ENCODE results near the gene RAB40C.

DNA sequence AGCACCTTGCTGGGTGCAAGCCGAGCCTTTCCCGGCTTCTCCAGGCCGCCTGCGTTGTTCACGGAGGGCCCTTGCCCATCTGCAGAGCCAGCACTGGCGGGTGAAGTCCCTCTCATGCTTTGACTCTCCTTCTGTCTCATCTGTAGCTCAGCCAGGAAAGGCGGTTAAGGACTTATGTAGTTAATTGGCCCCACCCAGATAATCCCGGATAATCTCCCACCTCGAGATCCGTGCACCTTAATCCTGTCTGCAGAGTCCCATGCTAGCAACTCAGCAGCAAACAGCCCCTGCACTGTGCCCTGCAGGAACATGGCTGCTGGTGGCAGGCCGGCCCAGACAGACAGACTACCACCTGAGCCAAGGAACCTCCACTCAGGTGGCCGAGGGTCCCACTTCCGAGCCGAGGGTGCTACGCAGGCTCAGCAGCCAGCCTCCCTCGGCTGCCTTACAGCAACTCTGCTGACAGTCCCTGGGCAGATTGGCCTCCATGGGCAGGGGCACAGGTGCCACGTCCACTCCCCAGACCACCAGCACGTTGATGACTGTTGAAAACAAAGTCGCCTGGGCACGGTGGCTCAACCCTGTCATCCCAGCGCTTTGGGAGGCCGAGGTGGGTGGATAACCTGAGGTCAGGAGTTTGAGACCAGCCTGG lies 16.9 kb downstream of the RAB40C start:
- no peak for TF ChIP-seq NR2C2 (CRISPR knock-in tag; IDR thresholded peaks at IDR 0.05)
- TF ChIP-seq, protein P1, sequence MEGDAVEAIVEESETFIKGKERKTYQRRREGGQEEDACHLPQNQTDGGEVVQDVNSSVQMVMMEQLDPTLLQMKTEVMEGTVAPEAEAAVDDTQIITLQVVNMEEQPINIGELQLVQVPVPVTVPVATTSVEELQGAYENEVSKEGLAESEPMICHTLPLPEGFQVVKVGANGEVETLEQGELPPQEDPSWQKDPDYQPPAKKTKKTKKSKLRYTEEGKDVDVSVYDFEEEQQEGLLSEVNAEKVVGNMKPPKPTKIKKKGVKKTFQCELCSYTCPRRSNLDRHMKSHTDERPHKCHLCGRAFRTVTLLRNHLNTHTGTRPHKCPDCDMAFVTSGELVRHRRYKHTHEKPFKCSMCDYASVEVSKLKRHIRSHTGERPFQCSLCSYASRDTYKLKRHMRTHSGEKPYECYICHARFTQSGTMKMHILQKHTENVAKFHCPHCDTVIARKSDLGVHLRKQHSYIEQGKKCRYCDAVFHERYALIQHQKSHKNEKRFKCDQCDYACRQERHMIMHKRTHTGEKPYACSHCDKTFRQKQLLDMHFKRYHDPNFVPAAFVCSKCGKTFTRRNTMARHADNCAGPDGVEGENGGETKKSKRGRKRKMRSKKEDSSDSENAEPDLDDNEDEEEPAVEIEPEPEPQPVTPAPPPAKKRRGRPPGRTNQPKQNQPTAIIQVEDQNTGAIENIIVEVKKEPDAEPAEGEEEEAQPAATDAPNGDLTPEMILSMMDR (IDR thresholded peaks at IDR 0.05): no peak
- TF ChIP-seq, protein P2, sequence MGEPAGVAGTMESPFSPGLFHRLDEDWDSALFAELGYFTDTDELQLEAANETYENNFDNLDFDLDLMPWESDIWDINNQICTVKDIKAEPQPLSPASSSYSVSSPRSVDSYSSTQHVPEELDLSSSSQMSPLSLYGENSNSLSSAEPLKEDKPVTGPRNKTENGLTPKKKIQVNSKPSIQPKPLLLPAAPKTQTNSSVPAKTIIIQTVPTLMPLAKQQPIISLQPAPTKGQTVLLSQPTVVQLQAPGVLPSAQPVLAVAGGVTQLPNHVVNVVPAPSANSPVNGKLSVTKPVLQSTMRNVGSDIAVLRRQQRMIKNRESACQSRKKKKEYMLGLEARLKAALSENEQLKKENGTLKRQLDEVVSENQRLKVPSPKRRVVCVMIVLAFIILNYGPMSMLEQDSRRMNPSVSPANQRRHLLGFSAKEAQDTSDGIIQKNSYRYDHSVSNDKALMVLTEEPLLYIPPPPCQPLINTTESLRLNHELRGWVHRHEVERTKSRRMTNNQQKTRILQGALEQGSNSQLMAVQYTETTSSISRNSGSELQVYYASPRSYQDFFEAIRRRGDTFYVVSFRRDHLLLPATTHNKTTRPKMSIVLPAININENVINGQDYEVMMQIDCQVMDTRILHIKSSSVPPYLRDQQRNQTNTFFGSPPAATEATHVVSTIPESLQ (CRISPR knock-in tag; IDR thresholded peaks at IDR 0.05): no peak
- TF ChIP-seq, protein P3, sequence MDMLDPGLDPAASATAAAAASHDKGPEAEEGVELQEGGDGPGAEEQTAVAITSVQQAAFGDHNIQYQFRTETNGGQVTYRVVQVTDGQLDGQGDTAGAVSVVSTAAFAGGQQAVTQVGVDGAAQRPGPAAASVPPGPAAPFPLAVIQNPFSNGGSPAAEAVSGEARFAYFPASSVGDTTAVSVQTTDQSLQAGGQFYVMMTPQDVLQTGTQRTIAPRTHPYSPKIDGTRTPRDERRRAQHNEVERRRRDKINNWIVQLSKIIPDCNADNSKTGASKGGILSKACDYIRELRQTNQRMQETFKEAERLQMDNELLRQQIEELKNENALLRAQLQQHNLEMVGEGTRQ (CRISPR knock-in tag; IDR thresholded peaks at IDR 0.05): no peak

All from WTC11 (cell line).